ENCODE measurements around the gene SERPINE3.

- TF ChIP-seq, protein P1, sequence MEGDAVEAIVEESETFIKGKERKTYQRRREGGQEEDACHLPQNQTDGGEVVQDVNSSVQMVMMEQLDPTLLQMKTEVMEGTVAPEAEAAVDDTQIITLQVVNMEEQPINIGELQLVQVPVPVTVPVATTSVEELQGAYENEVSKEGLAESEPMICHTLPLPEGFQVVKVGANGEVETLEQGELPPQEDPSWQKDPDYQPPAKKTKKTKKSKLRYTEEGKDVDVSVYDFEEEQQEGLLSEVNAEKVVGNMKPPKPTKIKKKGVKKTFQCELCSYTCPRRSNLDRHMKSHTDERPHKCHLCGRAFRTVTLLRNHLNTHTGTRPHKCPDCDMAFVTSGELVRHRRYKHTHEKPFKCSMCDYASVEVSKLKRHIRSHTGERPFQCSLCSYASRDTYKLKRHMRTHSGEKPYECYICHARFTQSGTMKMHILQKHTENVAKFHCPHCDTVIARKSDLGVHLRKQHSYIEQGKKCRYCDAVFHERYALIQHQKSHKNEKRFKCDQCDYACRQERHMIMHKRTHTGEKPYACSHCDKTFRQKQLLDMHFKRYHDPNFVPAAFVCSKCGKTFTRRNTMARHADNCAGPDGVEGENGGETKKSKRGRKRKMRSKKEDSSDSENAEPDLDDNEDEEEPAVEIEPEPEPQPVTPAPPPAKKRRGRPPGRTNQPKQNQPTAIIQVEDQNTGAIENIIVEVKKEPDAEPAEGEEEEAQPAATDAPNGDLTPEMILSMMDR (IDR thresholded peaks at IDR 0.05), result no peak
- TF ChIP-seq POLR2AphosphoS5 (IDR thresholded peaks at IDR 0.05) (no peak), POLR2A (IDR thresholded peaks at IDR 0.05; ENCODE audit: low read depth) (no peak), EP300 (IDR thresholded peaks at IDR 0.05) (no peak)
Measured at GRCh38 chr13:51292000-51292565, 47.4 kb upstream of the SERPINE3 start.

Data from esophagus muscularis mucosa (tissue), 4 donors.